ENCODE data around the gene PRKN.
"Not testable (repeated sequence)": the region's sequence is repeated elsewhere in the genome, so short reads cannot be mapped to it uniquely, and the experiment has no call there.

The PRKN gene

GRCh38 chr6:162680367-162680766 is 47.2 kb downstream of the PRKN start:
- DNase-seq (ENCODE audit: extremely low spot score) = no peak
- TF ChIP-seq FOXK2 (IDR thresholded peaks at IDR 0.05) (no peak), TARDBP (IDR thresholded peaks at IDR 0.05) (no peak), LEF1 (IDR thresholded peaks at IDR 0.05; ENCODE audit: borderline replicate concordance) (no peak), HDGF (IDR thresholded peaks at IDR 0.05; ENCODE audit: borderline replicate concordance) (no peak), SUZ12 (IDR thresholded peaks at IDR 0.05) (no peak), PKNOX1 (IDR thresholded peaks at IDR 0.05) (no peak), ELF4 (IDR thresholded peaks at IDR 0.05) (no peak), SP1 (IDR thresholded peaks at IDR 0.05) (no peak), NFRKB (IDR thresholded peaks at IDR 0.05) (no peak)
- ChIA-PET POLR2A (no interaction called here), CTCF (no interaction called here)

- ChIA-PET CTCF (no interaction called here), POLR2A (no interaction called here)
- TF ChIP-seq ELF4 (IDR thresholded peaks at IDR 0.05) (no peak), HDGF (IDR thresholded peaks at IDR 0.05; ENCODE audit: borderline replicate concordance) (no peak), PKNOX1 (IDR thresholded peaks at IDR 0.05) (no peak), CTBP1 (IDR thresholded peaks at IDR 0.05; ENCODE audit: borderline replicate concordance) (no peak), TARDBP (IDR thresholded peaks at IDR 0.05) (no peak), SP1 (IDR thresholded peaks at IDR 0.05) (no peak), SUZ12 (IDR thresholded peaks at IDR 0.05) (no peak), FOXM1 (IDR thresholded peaks at IDR 0.05; ENCODE audit: borderline replicate concordance) (no peak), FOXA1 (IDR thresholded peaks at IDR 0.05) (no peak), NFRKB (IDR thresholded peaks at IDR 0.05) (no peak)
- DNase-seq (ENCODE audit: extremely low spot score) = no peak
Measured at GRCh38 chr6:162679681-162680080, 47.9 kb downstream of the PRKN start.

- CTCF ChIA-PET; POLR2A ChIA-PET; DNase-seq (ENCODE audit: extremely low spot score): not testable (repeated sequence)
Measured at GRCh38 chr6:162678896-162679295, 48.7 kb downstream of the PRKN start.

GRCh38 chr6:162675503-162675902 is 52.1 kb downstream of the PRKN start:
- CTCF ChIA-PET = no interaction called here
- POLR2A ChIA-PET = no interaction called here
- TF ChIP-seq SP1 (IDR thresholded peaks at IDR 0.05) (no peak), LEF1 (IDR thresholded peaks at IDR 0.05; ENCODE audit: borderline replicate concordance) (no peak), ZNF384 (IDR thresholded peaks at IDR 0.05) (no peak), L3MBTL2 (conservative IDR thresholded peaks at IDR 0.05) (no peak), ELF4 (IDR thresholded peaks at IDR 0.05) (no peak), HDGF (IDR thresholded peaks at IDR 0.05; ENCODE audit: borderline replicate concordance) (no peak)
- DNase-seq (ENCODE audit: extremely low spot score) = no peak

- POLR2A ChIA-PET = no interaction called here
Measured at GRCh38 chr6:162674452-162674851, 53.1 kb downstream of the PRKN start.

GRCh38 chr6:162671580-162672165 is 55.9 kb downstream of the PRKN start:
- no peak for DNase-seq (ENCODE audit: extremely low spot score)
- TF ChIP-seq NFRKB (IDR thresholded peaks at IDR 0.05) (no peak), SUZ12 (IDR thresholded peaks at IDR 0.05) (no peak), ELF4 (IDR thresholded peaks at IDR 0.05) (no peak), FOXK2 (IDR thresholded peaks at IDR 0.05) (no peak), FOXM1 (IDR thresholded peaks at IDR 0.05; ENCODE audit: borderline replicate concordance) (no peak), PKNOX1 (IDR thresholded peaks at IDR 0.05) (no peak), LEF1 (IDR thresholded peaks at IDR 0.05; ENCODE audit: borderline replicate concordance) (no peak)
- ChIA-PET POLR2A (no interaction called here), CTCF (no interaction called here)

More at GRCh38 chr6:162674452-162674851, 53.1 kb downstream of the PRKN start:
- no peak for DNase-seq (ENCODE audit: extremely low spot score)
- CTCF ChIA-PET = no interaction called here
- TF ChIP-seq FOXK2 (IDR thresholded peaks at IDR 0.05) = no peak
- TF ChIP-seq NFRKB (IDR thresholded peaks at IDR 0.05) = no peak
- no peak for TF ChIP-seq FOXM1 (IDR thresholded peaks at IDR 0.05; ENCODE audit: borderline replicate concordance)
- no peak for TF ChIP-seq HDGF (IDR thresholded peaks at IDR 0.05; ENCODE audit: borderline replicate concordance)

GRCh38 chr6:162670345-162670744 is 57.2 kb downstream of the PRKN start:
- DNase-seq (ENCODE audit: extremely low spot score) = no peak
- ChIA-PET POLR2A (no interaction called here), CTCF (no interaction called here)
- no peak for TF ChIP-seq FOXA1 (IDR thresholded peaks at IDR 0.05)
- no peak for TF ChIP-seq HDGF (IDR thresholded peaks at IDR 0.05; ENCODE audit: borderline replicate concordance)
- no peak for TF ChIP-seq CTBP1 (IDR thresholded peaks at IDR 0.05; ENCODE audit: borderline replicate concordance)
- no peak for TF ChIP-seq LEF1 (IDR thresholded peaks at IDR 0.05; ENCODE audit: borderline replicate concordance)
- TF ChIP-seq FOXM1 (IDR thresholded peaks at IDR 0.05; ENCODE audit: borderline replicate concordance) = no peak
- no peak for TF ChIP-seq L3MBTL2 (conservative IDR thresholded peaks at IDR 0.05)
- no peak for TF ChIP-seq SUZ12 (IDR thresholded peaks at IDR 0.05)
- TF ChIP-seq ARNT (IDR thresholded peaks at IDR 0.05) = no peak
- TF ChIP-seq PKNOX1 (IDR thresholded peaks at IDR 0.05) = no peak
- TF ChIP-seq ELF4 (IDR thresholded peaks at IDR 0.05) = no peak
- no peak for TF ChIP-seq SP1 (IDR thresholded peaks at IDR 0.05)
- no peak for TF ChIP-seq FOXK2 (IDR thresholded peaks at IDR 0.05)
- TF ChIP-seq NFRKB (IDR thresholded peaks at IDR 0.05) = no peak
- no peak for TF ChIP-seq ZNF384 (IDR thresholded peaks at IDR 0.05)
- no peak for TF ChIP-seq BHLHE40 (IDR thresholded peaks at IDR 0.05; ENCODE audit: borderline replicate concordance)
- TF ChIP-seq TARDBP (IDR thresholded peaks at IDR 0.05) = no peak

Measured in HEK293T (cell line).